Measurements from ENCODE around the gene PIK3CB.
"Not testable (repeated sequence)": the region's sequence is repeated elsewhere in the genome, so short reads cannot be mapped to it uniquely, and the experiment has no call there.

The PIK3CB gene

DNA sequence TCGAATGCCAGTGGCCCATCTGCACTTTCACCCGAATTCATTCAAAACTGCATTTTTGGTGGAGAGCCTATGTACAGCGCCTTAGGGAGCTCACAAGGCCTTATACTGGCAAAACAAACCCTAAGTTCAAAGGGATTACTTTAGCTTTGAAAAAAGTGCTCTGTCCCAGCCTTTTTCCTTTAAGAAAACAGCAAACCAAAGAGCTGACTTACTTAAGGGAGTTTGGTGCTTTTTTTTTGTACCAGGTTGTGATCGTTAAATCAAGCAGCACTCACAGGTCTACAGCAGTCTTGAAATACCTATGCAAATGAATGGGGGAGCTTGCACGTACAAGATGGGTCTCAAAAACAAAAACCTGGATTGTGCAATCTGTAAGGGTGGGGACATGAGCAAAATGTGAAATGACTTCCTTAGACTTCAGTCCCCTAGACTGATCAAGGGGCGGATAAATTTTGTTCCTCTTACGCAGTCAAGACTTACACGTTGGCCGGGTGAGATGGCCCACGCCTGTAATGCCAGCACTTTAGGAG is 11.6 kb upstream of the PIK3CB start:
- no peak for DNase-seq

DNA sequence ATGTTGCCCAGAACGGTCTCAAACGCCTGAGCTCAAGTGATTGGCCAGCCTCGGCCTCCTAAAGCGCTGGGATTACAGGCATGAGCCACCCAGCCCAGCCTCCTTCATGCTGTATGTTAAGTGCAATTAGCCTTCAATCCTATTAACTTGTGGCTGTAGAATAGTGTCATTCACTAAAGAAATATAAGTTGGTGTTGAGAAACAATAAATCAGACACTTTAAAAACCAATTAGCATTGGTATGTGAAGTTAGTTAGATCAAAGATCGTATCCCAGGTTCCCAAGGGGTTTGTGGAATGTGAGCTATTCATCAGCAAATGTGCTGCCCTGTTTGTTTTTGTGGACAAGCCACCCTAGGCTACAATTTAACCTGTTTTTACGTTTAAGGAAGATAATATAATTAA is 11.0 kb upstream of the PIK3CB start:
- DNase-seq, result no peak

DNA sequence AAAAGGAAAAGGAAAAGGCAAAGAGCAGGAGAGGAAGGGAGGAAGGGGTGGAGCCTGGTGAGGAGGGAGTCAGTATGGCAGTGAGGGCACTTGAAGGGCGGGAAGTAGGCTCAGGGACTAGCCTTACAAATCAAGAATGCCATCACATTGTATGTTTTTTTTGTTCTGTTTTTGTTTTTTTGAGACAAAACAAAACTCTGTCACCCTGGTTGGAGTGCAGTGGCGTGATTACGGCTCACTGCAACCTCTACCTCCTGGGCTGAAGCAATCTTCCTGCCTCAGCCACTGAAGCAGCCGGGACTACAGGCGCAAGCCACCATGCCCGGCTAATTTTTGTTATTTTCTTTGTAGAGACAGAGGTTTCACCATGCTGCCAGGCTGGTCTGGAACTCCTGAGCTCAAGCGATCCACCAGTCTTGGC is 10.5 kb upstream of the PIK3CB start:
- DNase-seq, result no peak

DNA sequence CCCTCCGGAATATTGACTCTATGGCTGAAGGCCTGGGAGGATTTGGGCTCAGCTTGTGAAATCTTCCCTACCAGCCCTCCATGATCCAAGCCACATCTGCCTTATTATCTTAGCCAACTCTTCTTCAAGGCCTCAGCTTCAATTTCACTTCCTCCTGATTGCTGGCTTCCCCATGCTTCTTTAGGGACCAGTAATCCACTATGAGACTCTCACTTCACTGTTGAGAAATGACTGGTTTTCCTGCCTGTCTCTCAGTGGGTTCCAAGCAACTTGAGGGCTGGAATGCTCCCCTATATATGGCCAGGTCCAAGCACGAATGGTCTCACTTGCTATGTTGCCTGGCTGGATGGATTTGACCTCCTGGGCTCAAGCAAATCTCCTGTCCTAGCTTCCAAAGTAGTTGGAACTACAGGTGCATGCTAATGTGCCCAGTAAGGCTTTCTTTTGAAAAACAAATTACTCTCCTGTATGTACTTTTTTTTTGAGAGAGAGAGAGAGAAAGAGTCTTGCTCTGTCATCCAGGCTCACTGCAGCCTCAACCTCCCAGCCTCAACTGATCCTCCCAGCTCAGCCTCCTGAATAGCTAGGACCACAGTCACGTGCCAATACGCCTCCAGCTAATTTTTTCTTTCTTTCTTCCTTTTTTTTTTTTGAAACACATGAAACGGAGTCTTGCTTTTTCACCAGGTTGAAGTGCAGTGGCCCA is 7.9 kb upstream of the PIK3CB start:
- no peak for DNase-seq

DNA sequence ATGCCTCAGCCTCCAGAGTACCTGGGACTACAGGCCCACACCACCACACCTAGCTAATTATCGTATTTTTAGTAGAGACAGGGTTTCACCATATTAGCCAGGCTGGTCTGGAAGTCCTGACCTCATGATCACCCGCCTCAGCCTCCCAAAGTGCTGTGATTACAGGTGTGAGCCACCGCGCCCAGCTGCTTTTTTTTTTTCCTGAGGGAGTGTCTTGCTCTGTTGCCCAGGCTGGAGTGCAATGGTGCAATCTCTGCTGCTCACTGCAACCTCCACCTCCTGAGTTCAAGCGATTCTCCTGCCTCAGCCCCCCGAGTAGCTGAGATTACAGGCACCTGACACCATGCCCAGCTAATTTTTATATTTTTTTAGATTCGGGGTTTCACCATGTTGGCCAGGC is 3.7 kb upstream of the PIK3CB start:
- DNase-seq, result not testable (repeated sequence)

DNA sequence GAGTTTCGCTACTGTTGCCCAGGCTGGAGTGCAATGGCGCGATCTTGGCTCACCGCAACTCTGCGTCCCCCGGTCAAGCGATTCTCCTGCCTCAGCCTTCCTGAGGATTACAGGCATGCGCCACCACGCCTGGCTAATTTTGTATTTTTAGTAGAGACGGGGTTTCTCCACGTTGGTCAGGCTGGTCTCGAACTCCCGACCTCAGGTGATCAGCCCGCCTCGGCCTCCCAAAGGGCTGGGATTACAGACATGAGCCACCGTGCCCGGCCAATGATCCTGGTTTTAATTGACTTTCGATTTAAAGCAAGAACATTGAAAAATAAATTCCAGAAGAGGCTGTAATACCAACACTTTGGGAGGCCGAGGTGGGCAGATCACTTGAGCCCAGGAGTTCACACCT is 1.1 kb upstream of the PIK3CB start:
- DNase-seq, result not testable (repeated sequence)

DNA sequence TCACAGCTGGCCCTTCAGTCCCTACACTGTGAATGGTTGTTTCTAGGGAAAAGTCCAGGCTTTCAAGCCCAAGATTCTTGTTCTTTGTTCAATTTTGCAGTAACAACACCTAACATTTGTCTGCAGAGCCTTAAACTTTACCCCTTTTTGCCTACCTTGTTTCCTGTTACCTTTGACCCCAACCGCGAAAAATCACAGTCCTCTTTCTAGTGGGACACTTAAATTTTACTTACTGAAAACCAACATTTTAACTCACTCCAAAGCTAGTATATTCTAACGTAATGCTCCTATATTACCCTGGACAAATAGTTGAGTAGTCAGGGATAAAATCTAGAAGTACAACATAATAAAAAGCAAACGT is 649 bp upstream of the PIK3CB start:
- DNase-seq, result no peak

DNA sequence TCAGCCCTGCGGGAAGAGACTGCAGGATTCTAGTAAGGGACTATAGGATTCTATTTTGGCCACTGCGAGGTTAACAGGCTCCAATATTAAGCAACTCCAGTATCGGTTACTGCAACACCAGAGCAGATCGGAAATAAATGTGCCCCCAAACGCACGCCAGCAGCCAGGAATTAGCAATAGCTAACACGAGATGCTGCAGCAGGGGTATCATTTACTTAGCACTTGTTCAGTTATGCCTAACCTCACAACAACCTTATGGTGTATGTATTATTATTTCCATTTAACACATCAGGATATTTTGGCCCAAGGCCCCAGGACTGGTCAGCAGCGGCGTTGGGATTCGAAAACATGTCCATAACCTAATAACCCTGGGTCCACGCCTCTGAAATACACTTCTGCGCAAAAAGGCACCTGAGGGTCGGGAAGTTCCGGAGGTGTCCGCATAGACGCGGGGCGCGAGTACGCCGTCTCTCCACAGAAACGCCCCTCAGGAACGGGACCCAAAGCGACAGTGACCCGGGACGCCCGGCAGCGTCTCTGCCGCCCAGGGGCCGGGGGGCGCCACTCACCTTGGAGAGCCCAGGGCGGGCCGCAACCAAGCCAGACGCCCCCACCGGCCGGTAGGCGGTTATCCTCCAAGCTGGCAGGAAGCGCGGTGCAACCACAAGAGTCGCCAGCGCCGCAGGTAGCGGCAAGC is 681 bp downstream of the PIK3CB start:
- DNase-seq, result no peak

DNA sequence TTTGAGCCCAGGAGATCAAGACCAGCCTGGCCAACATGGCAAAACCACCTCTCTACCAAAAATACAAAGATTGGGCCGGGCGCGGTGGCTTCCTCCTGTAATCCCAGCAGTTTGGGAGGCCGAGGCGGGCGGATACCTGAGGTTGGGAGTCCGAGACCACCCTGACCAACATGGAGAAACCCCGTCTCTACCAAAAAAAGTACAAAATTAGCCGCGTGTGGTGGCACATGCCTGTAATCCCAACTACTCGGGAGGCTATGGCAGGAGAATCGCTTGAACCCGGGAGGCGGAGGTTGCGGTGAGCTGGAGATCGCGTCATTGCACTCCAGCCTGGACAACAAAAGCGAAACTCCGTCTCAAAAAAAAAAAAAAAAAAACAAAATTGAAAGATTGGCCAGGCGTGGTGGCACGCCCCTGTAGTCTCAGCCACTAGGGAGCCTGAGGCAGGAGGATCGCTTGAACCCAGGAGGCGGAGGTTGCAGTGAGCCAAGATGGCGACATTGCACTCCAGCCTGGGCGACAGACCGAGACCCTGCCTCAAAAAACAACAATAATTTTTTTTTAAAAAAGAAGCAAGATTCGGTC is 2.2 kb downstream of the PIK3CB start:
- DNase-seq, result not testable (repeated sequence)

DNA sequence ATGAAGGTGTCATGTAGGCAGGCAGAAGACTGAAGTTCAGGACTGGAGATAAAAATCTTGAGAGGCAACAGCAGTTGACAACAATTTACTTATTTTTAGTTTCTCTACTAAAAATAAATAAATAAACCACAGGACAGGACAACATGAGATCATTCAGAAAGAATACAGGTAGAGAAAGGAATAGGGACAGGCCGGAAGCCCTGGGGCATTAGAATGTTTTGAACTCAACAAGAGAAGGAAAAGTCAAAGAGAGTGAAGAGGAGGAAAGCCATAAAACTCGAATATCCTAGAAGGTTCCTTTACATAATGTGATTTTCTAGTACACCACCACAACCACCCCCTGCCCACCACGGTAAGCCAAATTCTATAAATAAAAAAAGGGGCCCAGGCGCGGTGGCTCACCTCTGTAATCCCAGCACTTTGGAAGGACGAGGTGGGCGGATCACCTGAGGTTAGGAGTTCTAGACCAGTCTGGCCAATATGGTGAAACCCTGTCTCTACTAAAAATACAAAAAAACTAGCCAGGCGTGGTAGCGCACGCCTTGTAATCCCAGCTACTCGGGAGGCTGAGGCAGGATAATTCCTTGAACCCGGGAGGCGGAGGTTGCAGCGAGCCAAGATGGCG is 4.7 kb downstream of the PIK3CB start:
- DNase-seq, result no peak

DNA sequence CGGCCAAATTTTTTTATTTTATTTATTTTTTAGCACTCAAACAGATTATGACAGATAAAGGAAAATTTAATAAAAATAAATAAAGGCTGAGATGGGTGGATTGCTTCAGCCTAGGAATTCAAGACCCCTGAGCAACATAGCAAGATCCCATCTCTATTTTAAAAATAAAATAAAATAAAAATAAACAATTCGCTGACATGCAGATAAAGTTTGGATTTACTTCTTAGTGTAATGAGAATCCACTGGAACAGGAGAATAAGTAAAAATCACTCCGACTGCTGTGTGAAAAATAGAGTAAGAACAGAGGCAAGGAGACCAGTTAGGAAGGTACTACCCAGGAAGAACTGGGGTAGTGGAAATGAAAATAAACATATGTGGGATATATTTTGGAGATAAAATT is 5.6 kb downstream of the PIK3CB start:
- DNase-seq, result no peak

DNA sequence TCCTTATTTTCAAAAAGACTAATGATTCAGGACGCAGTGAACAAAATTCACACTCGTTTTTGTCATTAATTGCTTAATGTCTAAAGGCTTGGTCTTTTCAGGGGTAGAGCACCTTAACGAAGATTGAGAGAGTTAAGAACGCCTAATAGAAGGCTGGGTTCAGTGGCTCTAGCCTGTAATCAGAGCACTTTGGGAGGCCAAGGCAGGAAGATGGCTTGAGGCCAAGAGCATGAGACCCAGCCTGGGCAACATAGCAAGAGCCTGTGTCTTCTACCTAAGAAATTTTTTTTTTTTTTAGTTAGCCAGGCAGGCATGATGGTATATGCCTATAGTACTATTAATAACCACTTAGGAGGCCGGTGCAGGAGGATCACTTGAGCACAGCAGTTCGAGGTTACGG is 7.5 kb downstream of the PIK3CB start:
- DNase-seq, result no peak

DNA sequence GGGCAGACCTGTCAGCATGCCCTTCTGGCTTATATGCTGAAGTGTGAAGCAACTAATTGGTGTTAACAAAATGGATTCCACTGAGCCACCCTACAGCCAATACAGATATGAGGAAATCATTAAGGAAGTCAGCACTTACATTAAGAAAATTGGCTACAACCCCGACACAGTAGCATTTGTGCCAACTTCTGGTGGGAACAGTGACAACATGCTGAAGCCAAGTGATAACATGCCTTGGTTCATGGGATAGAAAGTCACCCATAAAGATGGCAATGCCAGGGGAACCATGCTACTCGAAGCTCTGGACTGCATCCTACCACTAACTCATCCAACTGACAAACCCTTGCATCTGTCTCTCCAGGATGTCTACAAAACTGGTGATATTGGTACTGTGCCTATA is 9.4 kb downstream of the PIK3CB start:
- DNase-seq, result no peak

DNA sequence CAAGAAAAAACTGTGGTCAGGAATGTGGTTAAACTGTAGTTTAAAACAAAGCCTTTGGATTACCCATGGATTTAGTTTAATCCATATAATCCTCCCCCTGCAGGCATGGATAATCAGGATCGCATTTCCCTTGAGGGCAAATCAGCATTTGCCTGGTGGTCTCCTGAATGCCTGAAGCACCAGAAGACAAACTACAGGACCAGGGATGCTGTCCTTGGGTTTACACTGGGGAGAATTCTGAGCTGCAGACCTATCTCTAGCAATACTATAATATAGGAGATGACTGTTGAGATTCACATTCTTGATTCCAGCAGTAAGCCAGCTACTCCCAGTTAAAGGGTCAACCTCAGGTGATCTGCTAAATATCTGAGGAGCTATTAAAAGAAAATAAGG is 10.6 kb downstream of the PIK3CB start:
- DNase-seq, result no peak

DNA sequence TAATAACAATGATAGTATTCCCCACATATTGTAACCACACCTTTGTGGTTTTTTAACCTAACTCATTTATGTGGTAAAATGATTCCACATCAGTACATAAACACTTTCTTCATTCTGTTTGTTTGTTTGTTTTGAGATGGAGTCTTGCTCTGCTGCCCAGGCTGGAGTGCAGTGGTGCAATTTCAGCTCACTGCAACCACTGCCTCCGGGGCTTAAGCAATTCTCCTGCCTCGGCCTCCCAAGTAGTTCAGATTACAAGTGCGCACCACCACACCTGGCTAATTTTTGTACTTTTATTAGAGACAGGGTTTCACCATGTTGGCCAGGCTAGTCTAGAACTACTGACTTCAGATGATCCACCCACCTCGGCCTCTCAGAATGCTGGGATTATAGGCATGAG is 14.3 kb downstream of the PIK3CB start:
- not testable (repeated sequence) for DNase-seq

DNA sequence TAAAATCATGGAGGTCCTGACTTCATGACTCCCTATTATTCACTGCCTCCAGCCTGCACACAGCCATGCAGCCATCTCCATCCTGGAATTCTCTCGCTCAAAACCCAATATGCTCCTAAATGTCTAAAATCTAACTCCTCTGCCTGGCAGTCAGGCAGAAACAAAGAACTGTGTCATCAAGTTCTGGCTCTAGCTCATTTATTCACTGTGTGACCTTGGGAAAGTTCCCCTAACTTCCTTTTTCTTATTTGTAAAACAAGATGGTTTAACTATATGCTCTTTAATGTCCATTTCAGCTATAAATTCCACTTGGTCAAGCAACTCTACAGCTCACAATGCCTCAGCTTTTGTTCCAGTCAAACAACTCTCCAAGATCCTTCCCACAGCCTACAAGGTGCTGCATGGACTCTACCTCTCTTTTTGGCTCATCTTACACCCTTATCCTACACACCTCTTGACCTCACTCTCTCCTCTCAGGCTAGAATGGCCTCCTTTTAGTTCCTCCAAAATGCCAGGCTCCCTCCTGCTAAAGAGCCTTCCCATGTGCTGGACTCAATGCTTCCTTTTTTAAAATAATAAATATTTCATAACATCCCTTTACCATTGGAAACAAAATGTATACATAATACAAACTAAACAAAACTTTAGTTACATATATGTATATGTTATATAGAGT is 16.4 kb downstream of the PIK3CB start:
- DNase-seq, result no peak

DNA sequence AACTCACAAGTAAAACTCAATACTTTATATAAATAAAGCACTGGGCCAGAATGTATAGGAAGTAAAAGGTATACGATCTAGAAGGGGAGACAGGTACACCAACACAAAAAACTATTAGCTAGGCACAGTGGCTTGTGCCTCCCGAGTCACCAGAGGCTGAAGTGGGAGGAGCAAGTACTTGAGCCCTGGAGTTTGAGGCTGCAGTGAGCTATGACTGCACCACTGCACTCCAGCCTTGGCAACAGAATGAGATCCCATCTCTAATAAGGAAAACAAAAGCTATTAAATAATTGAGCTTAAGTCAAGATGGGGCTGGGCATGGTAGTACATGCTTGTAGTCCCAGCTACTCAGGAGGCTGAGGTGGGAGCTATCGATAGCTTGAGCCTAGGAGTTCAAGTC is 17.0 kb downstream of the PIK3CB start:
- DNase-seq, result no peak

DNA sequence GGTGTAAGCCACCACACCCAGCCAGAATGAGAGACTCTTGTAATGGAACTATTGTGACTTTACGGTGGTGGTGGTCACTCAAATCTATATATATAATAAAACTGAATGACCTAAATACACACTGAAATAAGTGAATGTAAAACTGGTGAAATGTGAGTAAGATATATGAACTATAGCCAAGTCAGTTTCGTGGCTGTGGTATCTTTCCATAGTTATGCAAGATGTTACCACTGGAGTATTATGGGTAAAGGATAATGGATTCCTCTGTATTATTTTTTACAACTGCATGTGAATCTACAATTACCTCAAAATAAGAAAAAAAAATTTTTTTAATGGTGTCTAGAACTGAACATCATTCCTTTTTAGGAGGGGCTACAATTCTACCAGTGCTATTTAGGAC is 21.9 kb downstream of the PIK3CB start:
- DNase-seq, result no peak

DNA sequence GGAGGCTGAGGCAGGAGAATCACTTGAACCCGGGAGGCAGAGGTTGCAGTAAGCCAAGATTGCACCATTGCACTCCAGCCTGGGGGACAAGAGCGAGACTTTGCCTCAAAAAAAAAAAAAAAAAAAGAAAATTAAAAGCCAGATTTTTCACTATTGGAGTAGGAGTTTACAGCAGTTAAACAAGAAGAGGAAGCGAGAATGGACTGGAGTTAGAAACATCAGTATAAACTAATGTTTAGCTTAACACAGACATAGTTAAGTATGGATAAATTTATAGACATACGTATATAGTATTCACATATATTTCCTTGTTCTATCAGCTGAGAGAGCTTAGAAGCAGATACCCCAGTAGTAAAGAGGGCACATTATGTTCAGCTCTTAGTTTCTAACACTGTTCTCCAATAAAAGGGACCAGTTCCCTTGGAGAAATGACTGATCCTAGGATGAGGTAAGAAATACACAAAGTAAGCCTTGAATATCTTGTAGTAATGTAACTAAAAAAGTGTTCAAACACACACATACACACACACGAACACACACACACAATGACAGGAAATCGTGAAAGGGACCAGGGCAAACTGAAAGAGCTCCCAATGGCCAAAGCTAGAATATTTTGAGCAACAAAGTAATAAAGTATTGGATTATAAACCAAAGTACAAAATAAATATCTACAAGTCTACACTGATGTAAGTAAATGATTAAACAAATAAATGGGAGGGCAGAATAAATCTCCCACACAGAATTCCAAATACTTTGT is 25.1 kb downstream of the PIK3CB start:
- no peak for DNase-seq

DNA sequence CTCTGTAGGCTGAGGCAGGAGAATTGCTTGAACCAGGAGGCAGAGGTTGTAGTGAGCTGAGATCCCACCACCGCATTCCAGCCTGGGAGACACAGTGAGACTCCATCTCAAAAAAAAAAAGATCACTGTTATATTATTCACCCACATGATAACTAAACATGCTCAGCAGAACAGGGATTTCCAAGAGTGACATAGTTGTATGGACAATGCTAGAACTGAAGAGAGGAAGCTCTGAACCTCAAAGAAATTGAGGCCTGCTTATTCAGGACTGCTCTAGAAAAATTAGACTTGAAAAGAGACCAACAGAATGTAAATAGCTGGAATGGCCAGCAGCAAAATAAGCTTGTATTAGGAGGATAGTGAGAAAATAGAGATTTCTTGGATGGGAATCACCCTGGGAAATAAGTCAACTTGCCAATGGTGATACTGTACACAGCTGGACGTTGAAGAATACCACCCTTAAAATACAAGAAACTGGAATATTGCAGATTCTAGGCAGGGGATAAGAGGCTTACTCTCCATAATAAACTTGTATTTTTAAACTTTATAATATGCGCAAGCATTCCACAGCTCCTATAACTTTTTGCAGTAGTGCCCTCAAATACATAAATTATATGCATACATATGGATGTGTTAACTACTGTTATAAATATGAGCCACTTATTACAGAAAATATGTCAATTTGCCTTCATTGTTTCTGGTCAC is 28.2 kb downstream of the PIK3CB start:
- no peak for DNase-seq

DNA sequence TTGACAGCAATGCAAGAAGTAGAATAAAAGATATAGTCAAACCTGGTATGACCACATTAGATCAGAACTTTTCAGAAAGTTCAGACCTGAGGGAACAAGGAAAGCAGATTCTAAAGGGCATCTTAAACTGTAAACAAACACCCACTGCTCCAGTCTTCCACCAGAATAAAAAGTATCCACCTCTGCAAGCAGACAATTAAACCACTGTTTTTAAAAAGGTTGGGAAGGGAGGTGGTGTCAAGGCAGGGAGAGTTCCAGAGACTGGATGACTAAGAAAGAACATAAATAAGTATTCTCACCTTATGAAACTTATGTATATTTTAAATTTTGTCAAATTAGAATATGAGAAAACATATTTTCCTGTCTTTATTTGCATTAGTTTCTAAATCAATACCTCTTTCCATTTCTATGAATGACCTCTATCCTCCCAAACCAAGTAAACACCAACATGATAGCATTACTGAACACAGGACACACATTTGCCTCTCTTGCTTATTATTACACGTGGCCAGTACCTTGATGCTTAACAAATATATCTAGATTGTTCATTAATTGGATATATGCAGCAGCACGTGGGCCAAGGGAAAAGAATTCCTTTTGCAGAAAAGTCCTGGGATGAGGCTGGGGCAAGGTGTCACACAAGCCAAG is 31.6 kb downstream of the PIK3CB start:
- DNase-seq, result no peak
